Fibroblast of the aortic adventitia (primary cell): ENCODE measurements around the gene CSPG5. TPM values are rescaled to one million over a fixed set of nuclear protein-coding genes. Genes with fewer than 3 reads are reported as not detected.

Experiments
- DNase-seq: peaks from one replicate; pipeline ENCODE4 v3.0.0-alpha.2; 2010; ENCODE audit warnings: low read depth
- H3K4me3 ChIP-seq: 2 replicates; pipeline ENCODE4 v1.5.1; 2011; ENCODE audit warnings: low read depth, mild to moderate bottlenecking, control low read depth, low read length, moderate library complexity
- CTCF ChIP-seq: IDR thresholded peaks from 2 replicates; pipeline ENCODE4 v1.5.1; 2011; ENCODE audit warnings: mild to moderate bottlenecking, low read length, control low read depth, inconsistent platforms; ENCODE audit not compliant: insufficient read depth
- total RNA-seq: library from RNA; depleted of rRNA; stranded (reverse); fragments of >200 nt; gene quantifications from 2 replicates; pipeline ENCODE4 v1.2.3, GENCODE V29; 2012; ENCODE audit warnings: low replicate concordance

CSPG5 gene
- total RNA-seq, 1 donor, result 0.09 TPM

GRCh38 chr3:47579875-47580274 lies 1.2 kb upstream of the CSPG5 start:
- no peak for TF ChIP-seq CTCF
- no peak for DNase-seq
- H3K4me3 ChIP-seq, result no peak overlapping the region

GRCh38 chr3:47578119-47578632 lies 489 bp downstream of the CSPG5 start:
- no peak for TF ChIP-seq CTCF
- no peak for DNase-seq
- H3K4me3 ChIP-seq, result peak overlapping the region; percentile 58

GRCh38 chr3:47577583-47578118 lies 1.0 kb downstream of the CSPG5 start:
- DNase-seq, result no peak
- H3K4me3 ChIP-seq, result peak overlapping the region; percentile 45
- no peak for TF ChIP-seq CTCF

GRCh38 chr3:47573190-47574172 lies 5.2 kb downstream of the CSPG5 start:
- H3K4me3 ChIP-seq, result no peak overlapping the region
- no peak for DNase-seq
- TF ChIP-seq CTCF, result no peak

GRCh38 chr3:47571391-47572175 lies 7.1 kb downstream of the CSPG5 start:
- H3K4me3 ChIP-seq, result no peak overlapping the region
- no peak for DNase-seq
- no peak for TF ChIP-seq CTCF

GRCh38 chr3:47568901-47569300 lies 9.8 kb downstream of the CSPG5 start:
- no peak for DNase-seq
- TF ChIP-seq CTCF, result no peak
- no peak overlapping the region for H3K4me3 ChIP-seq
